Astrocyte of the spinal cord (primary cell): ENCODE results near the gene CACNA1I.

Experiments
- DNase-seq: peaks from one replicate; pipeline ENCODE4 v3.0.0; 2011; ENCODE audit warnings: low read depth, low spot score
- H3K4me3 ChIP-seq: 2 replicates; pipeline ENCODE4 v1.5.1; 2011; ENCODE audit warnings: low read depth, mild to moderate bottlenecking, low read length, moderate library complexity
- in situ Hi-C: cut with HindIII; loops from 2 replicates; pipeline ENCODE4 v1.10.0; 2017; ENCODE audit warnings: low sequenced_read_pairs
- TF ChIP-seq, protein P1 (sequence below): IDR thresholded peaks from 2 replicates; pipeline ENCODE4 v1.5.1; 2012; ENCODE audit warnings: low read depth, mild to moderate bottlenecking, low read length, inconsistent platforms

CACNA1I gene

DNA sequence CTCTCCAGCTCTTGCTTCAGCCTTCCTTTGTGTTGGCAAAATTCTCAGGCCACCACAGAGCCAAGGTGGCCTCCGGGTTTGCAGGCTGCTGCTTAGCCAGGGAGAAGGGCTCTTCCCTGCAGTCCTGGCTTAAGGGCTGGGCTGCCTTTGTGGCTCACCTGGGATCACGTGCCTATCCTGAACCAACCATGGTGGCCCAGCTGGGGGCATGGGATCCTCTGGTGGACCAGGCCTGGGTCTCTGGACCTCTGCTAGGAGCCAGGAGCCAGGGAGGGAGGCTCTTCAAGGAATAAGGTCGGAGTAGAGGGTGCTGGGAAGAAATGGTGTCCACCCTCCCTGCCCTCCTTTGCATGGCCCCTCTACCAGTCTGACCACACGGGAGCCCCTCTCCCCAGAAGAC, 43.9 kb downstream of the CACNA1I start:
- in situ Hi-C loops, result no loop called here
- no peak for DNase-seq
- H3K4me3 ChIP-seq, result no peak overlapping the region
- TF ChIP-seq, protein P1, sequence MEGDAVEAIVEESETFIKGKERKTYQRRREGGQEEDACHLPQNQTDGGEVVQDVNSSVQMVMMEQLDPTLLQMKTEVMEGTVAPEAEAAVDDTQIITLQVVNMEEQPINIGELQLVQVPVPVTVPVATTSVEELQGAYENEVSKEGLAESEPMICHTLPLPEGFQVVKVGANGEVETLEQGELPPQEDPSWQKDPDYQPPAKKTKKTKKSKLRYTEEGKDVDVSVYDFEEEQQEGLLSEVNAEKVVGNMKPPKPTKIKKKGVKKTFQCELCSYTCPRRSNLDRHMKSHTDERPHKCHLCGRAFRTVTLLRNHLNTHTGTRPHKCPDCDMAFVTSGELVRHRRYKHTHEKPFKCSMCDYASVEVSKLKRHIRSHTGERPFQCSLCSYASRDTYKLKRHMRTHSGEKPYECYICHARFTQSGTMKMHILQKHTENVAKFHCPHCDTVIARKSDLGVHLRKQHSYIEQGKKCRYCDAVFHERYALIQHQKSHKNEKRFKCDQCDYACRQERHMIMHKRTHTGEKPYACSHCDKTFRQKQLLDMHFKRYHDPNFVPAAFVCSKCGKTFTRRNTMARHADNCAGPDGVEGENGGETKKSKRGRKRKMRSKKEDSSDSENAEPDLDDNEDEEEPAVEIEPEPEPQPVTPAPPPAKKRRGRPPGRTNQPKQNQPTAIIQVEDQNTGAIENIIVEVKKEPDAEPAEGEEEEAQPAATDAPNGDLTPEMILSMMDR, result no peak

DNA sequence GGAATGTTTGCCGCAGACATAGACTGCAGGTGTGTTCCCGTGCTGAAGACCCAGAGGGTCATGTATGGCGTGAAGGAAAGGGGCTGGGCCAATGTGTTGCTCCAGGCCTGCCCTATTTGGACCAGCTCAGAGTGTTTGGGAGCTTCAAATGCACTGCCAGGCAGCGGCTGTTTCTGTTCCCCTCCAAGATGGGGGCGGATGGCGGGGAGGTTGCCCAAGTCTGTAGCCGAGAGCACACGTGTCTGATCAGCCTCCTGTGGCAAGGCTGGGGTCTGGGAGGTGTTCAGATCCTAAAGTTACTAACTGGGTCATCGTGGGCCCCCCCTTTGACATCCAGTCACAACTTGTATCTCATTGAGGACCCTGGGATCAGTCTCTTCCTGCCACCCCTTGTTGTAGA, 45.5 kb downstream of the CACNA1I start:
- DNase-seq, result no peak
- in situ Hi-C loops, result no loop called here
- TF ChIP-seq, protein P1, result no peak
- no peak overlapping the region for H3K4me3 ChIP-seq

DNA sequence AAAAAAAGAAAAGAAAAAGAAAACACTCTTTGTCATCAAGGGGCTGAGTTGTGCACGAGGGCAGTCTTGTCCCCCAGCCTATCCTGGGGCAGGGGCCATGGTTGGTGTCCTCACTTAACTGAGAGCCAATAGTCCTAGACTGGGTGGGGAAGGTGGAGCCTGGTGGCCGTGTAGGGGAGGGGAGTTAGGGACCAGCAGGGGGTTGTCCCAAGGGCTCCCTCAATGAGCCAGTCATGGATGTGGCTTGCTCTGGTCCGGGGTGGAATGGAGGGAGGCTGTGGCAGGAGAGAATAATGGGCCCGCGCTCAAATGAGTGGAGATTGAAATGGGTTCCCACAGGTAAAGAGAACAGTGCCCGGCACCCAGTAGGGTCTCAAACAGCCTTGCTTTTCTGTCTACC, 46.2 kb downstream of the CACNA1I start:
- no peak for DNase-seq
- in situ Hi-C loops, result no loop called here
- TF ChIP-seq, protein P1, result no peak
- no peak overlapping the region for H3K4me3 ChIP-seq

DNA sequence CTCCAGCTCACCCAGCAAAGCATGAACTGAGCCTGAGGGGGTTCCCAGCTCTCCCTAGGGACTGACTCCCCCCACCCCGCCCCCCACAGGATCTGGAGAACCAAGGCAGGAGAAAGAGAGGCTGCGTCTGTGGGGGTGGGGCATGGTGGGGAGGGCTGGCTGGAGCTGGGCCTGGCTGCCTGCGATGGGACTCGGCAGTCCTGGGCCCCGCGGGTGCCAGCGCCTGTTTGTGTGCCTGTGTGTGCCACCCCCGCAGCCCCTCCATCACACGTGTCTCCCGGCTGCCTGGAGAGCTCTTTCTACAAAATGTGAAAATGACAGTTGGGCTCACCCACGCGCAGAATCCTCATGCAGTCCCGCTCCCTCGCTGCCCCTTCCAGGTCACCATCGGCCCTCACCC, 46.8 kb downstream of the CACNA1I start:
- no peak overlapping the region for H3K4me3 ChIP-seq
- TF ChIP-seq, protein P1, result no peak
- DNase-seq, result no peak
- in situ Hi-C loops, result no loop called here

DNA sequence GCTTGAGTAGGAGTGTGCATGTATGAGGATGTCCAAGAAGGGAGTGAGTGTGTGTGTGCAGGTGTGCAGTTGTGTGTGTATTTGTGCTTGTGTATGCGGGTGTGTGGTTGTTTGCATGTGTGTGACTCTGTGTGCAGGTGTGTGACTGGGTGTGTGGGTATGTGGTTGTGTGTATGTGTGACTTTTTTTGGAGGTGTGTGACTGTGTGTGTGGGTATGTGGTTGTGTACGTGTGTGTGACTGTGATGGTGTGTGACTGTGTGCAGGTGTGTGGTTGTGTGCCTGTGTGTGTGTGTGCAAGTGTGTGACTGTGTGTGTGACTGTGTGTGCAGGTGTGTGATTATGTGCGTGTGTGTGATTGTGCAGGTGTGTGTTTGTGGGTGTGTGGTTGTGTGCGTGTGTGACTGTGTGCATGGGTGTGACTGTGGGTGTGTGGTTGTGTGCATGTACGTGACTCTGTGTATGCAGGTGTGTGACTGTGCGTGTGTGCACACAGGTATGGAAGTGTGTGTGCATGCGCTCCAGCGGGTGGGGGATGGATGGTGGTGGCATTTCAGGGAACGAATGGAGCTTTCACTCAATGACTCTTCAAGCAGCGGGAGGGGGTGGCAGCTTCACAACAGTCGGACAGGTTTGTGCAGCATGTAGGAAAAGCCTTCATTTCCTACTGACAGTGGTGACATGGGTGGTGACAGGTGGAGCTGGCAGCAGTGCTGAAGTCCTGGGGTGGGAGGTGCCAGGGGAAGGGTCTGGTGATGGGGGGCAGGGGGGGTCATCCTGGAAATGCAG, 47.6 kb downstream of the CACNA1I start:
- in situ Hi-C loops, result no loop called here

DNA sequence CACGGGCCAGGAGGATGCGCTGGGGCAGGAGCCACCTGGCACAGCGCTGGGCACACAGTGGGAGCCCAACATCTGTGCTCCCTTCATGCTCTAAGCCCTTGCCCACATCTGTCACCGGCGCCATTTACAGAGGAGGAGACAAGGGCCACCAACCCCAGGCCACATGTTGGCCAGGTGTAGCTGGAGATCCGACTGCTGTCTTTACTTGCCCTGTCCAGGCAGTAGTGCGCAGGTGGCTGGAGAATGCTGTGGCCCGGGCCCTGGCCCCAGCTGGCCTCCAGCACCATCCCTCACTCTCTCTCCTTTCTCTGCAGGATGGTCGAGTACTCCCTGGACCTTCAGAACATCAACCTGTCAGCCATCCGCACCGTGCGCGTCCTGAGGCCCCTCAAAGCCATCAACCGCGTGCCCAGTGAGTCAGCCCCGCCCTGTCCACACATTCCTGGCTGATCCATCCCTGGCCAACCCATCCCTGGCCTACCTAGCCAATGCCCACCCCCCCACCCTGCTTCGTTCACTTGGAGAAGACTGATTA, 48.5 kb downstream of the CACNA1I start:
- in situ Hi-C loops, result no loop called here
- no peak for DNase-seq
- TF ChIP-seq, protein P1, result no peak
- no peak overlapping the region for H3K4me3 ChIP-seq

More for the DNA sequence above, 47.6 kb downstream of the CACNA1I start:
- H3K4me3 ChIP-seq, result no peak overlapping the region
- no peak for DNase-seq
- TF ChIP-seq, protein P1, result no peak
